A549 (cell line): Measurements from ENCODE around the gene MEF2A. TPM values are rescaled to one million over a fixed set of nuclear protein-coding genes. Genes with fewer than 3 reads are reported as not detected.

Experiments used
- ATAC-seq, 2 experiments: fragments of 200-7000 bp in 1 of 2; fragments of >200 bp in 1 of 2; cut with Nextera tagmentation in 1 of 2; cut with Tn5 transposase in 1 of 2; 3 replicates each; pipeline versions ENCODE4 v1.8.0 to v1.9.1; 2018 to 2020; ENCODE audit warnings: mild to moderate bottlenecking in 1 of 2, moderate library complexity in 1 of 2
- CTCF ChIA-PET: fragments of 300-600 bp; sonication (Branson Sonifier 250); formaldehyde crosslinking; extraction: SDS; loops from one replicate; lab custom pipeline; 2021; ENCODE audit warnings: antibody characterized with exemption, inconsistent platforms; lab: Yijun Ruan, JAX
- POLR2A ChIA-PET: fragments of 350-600 bp; formaldehyde crosslinking; extraction: SDS; loops from one replicate; lab custom pipeline; 2021; ENCODE audit warnings: antibody characterized with exemption, inconsistent platforms; lab: Yijun Ruan, JAX
- DNase-seq, 2 experiments: peaks; one replicate each; pipeline versions ENCODE4 v3.0.0 to v3.0.0-alpha.2; 2011 to 2016; ENCODE audit warnings: low read depth in 1 of 2, low spot score in 1 of 2
- FAIRE-seq: peaks from 2 replicates; lab custom pipeline; 2011; peaks lifted over from hg19 to GRCh38; lab: Jason Lieb, UNC
- H3K27ac ChIP-seq, 2 experiments: fragments of >200 bp; sonication (Bioruptor Twin); formaldehyde crosslinking; 3 replicates each; pipeline ENCODE4 v1.5.1; 2016 to 2017
- H3K4me1 ChIP-seq: fragments of >200 bp; sonication (Bioruptor Twin); formaldehyde crosslinking; 3 replicates; pipeline ENCODE4 v1.6.1; 2016
- H3K4me2 ChIP-seq: fragments of >200 bp; sonication (Bioruptor Twin); formaldehyde crosslinking; 3 replicates; pipeline ENCODE4 v1.6.1; 2016
- H3K4me3 ChIP-seq: fragments of >200 bp; sonication (Bioruptor Twin); formaldehyde crosslinking; 3 replicates; pipeline ENCODE4 v1.5.1; 2016
- H3K9me3 ChIP-seq: fragments of >200 bp; sonication (Bioruptor Twin); formaldehyde crosslinking; 3 replicates; pipeline ENCODE4 v1.6.1; 2016
- ATOH8 ChIP-seq: fragments of 250-450 bp; sonication (Bioruptor Pico); IDR thresholded peaks from 2 replicates; pipeline ENCODE4 v1.5.0; 2020; ENCODE audit warnings: low read depth, mild to moderate bottlenecking, moderate library complexity
- CEBPB ChIP-seq, 2 experiments: fragments of >200 bp in 1 of 2; sonication (Bioruptor Twin) in 1 of 2; formaldehyde crosslinking in 1 of 2; IDR thresholded peaks; 2 replicates each; pipeline ENCODE4 v1.6.1; 2012 to 2016
- CHD4 ChIP-seq: fragments of 200-600 bp; sonication (generic); IDR thresholded peaks from 2 replicates; pipeline ENCODE4 v1.6.1; 2016; ENCODE audit warnings: antibody characterized with exemption, mild to moderate bottlenecking, borderline replicate concordance
- GATA3 ChIP-seq: IDR thresholded peaks from 2 replicates; pipeline ENCODE4 v1.6.1; 2012; ENCODE audit warnings: borderline replicate concordance
- HDAC2 ChIP-seq: fragments of 200-600 bp; sonication (generic); IDR thresholded peaks from 2 replicates; pipeline ENCODE4 v1.6.1; 2016
- HOXB5 ChIP-seq: fragments of 250-450 bp; sonication (Bioruptor Pico); IDR thresholded peaks from 2 replicates; pipeline ENCODE4 v1.5.0; 2020; ENCODE audit warnings: mild to moderate bottlenecking, moderate library complexity
- KDM1A ChIP-seq: fragments of 200-600 bp; sonication (generic); IDR thresholded peaks from 2 replicates; pipeline ENCODE4 v1.6.1; 2016; ENCODE audit warnings: low read depth, mild to moderate bottlenecking
- KDM5A ChIP-seq: fragments of 200-600 bp; sonication (generic); IDR thresholded peaks from 2 replicates; pipeline ENCODE4 v1.6.1; 2016; ENCODE audit warnings: antibody characterized with exemption, mild to moderate bottlenecking
- MAFK ChIP-seq: fragments of 450-650 bp; IDR thresholded peaks from 2 replicates; pipeline ENCODE4 v1.6.1; 2014; ENCODE audit not compliant: partially characterized antibody
- MAX ChIP-seq: IDR thresholded peaks from 2 replicates; pipeline ENCODE4 v1.6.1; 2012
- MAZ ChIP-seq: fragments of 150-350 bp; IDR thresholded peaks from 2 replicates; pipeline ENCODE4 v1.6.1; 2014; ENCODE audit warnings: antibody characterized with exemption, low read depth, low read length, borderline replicate concordance
- NPAS2 ChIP-seq: fragments of 250-450 bp; sonication (Bioruptor Pico); IDR thresholded peaks from 2 replicates; pipeline ENCODE4 v1.8.0; 2022; ENCODE audit warnings: mild to moderate bottlenecking, moderate library complexity, borderline replicate concordance
- NR3C1 ChIP-seq: fragments of >200 bp; sonication (Bioruptor Twin); formaldehyde crosslinking; IDR thresholded peaks from 3 replicates; pipeline ENCODE4 v1.6.1; 2017
- RAD21 ChIP-seq, 2 experiments: fragments of >200 bp in 1 of 2; sonication (Bioruptor Twin) in 1 of 2; formaldehyde crosslinking in 1 of 2; IDR thresholded peaks in 1 of 2; conservative IDR thresholded peaks in 1 of 2; 2 replicates in 1 of 2; 3 replicates in 1 of 2; pipeline ENCODE4 v1.6.1; 2012 to 2018; ENCODE audit warnings: inconsistent platforms in 1 of 2
- RARB ChIP-seq: fragments of 250-450 bp; sonication (Bioruptor Pico); IDR thresholded peaks from 2 replicates; pipeline ENCODE4 v1.8.0; 2021; ENCODE audit warnings: mild to moderate bottlenecking, moderate library complexity
- RCOR1 ChIP-seq: fragments of 150-350 bp; IDR thresholded peaks from 2 replicates; pipeline ENCODE4 v1.6.1; 2014; ENCODE audit warnings: antibody characterized with exemption, low read length, low read depth
- REST ChIP-seq: fragments of 200-600 bp; sonication (generic); IDR thresholded peaks from 2 replicates; pipeline ENCODE4 v1.6.1; 2016; ENCODE audit warnings: antibody characterized with exemption, mild to moderate bottlenecking, moderate library complexity
- RNF2 ChIP-seq: fragments of 200-600 bp; sonication (generic); IDR thresholded peaks from 2 replicates; pipeline ENCODE4 v1.6.1; 2016; ENCODE audit warnings: low read depth, mild to moderate bottlenecking, antibody characterized with exemption, moderate library complexity, borderline replicate concordance
- SMC3 ChIP-seq: fragments of >200 bp; sonication (Bioruptor Twin); formaldehyde crosslinking; IDR thresholded peaks from 3 replicates; pipeline ENCODE4 v1.6.1; 2018; ENCODE audit warnings: inconsistent platforms
- SREBF2 ChIP-seq: fragments of 450-650 bp; IDR thresholded peaks from 2 replicates; pipeline ENCODE4 v1.6.1; 2014; ENCODE audit warnings: mild to moderate bottlenecking, moderate library complexity
- TFCP2L1 ChIP-seq: fragments of 250-450 bp; sonication (Bioruptor Pico); IDR thresholded peaks from 2 replicates; pipeline ENCODE4 v1.5.0; 2021; ENCODE audit warnings: mild to moderate bottlenecking
- TP53 ChIP-seq: fragments of 250-450 bp; sonication (Bioruptor Pico); IDR thresholded peaks from 2 replicates; pipeline ENCODE4 v1.5.0; 2021; ENCODE audit warnings: mild to moderate bottlenecking, moderate library complexity
- ZC3H11A ChIP-seq: fragments of 450-650 bp; IDR thresholded peaks from 2 replicates; pipeline ENCODE4 v1.6.1; 2014; ENCODE audit warnings: antibody characterized with exemption, mild to moderate bottlenecking
- ZNF302 ChIP-seq: fragments of 250-450 bp; sonication (Bioruptor Pico); IDR thresholded peaks from 2 replicates; pipeline ENCODE4 v1.9.0; 2021; ENCODE audit warnings: inconsistent platforms, mild to moderate bottlenecking, moderate library complexity
- whole genome bisulfite sequencing: methylation state at CpG from one replicate; pipeline ENCODE4 v1.1.6; 2017; ENCODE audit errors: missing lambda C conversion rate; 5-methylcytosine and 5-hydroxymethylcytosine counted together
- polyA plus RNA-seq, 4 experiments: library from polyadenylated mRNA; depleted of rRNA in 3 of 4; stranded (reverse); fragments of >200 nt; fragmentation: RNase III in 1 of 4; extraction: RNeasy Plus Mini Kit Qiagen cat#74134 plus additional on column Dnase treatment in 1 of 4; gene quantifications; 2 replicates in 3 of 4; 3 replicates in 1 of 4; pipeline ENCODE4 v1.2.3, GENCODE V29; 2011 to 2017
- TF ChIP-seq, protein P1 (sequence below): fragments of 450-650 bp; IDR thresholded peaks from 2 replicates; pipeline ENCODE4 v1.6.1; 2014; ENCODE audit warnings: antibody characterized with exemption

Gene MEF2A
- polyA plus RNA-seq, 2 of the 4 experiments (the other 2 are of a cell fraction) = 15.0 to 43.4 TPM

DNA sequence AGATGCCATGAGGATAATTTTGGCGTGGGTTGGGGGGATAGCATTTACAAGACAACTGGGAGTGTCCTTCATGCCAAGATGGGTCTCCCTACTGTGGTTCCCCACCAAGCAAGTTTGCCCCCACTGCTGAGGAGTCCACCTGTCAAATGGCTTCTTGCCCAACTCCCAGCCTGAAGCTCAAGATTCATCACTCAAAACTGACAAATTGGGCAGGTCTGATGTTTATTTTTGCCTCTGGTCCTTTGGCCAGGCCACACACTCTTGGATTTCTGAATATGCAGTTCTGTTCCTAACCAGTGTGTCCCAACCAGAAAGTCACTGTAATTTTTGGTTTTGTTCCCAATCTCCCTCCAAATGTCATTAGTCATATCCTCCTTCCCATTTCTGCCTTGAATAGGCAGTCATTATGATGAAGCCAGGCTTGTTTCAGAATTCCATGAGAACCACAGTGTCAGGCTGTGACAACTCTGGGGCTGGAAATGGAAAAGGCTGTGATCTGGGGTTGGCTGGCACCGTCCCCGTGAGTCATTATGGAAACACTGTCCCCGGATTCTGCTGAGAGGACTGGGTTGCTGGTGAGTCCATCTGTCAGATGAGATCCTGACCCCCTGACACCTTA, 29.3 kb upstream of the MEF2A start (continued):
- TF ChIP-seq ATOH8 (CRISPR knock-in tag) (no peak), REST (no peak), SREBF2 (no peak), TFCP2L1 (CRISPR knock-in tag) (no peak), GATA3 (no peak), MAX (no peak), HDAC2 (no peak), KDM5A (no peak)
- TF ChIP-seq, protein P1, sequence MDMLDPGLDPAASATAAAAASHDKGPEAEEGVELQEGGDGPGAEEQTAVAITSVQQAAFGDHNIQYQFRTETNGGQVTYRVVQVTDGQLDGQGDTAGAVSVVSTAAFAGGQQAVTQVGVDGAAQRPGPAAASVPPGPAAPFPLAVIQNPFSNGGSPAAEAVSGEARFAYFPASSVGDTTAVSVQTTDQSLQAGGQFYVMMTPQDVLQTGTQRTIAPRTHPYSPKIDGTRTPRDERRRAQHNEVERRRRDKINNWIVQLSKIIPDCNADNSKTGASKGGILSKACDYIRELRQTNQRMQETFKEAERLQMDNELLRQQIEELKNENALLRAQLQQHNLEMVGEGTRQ = no peak

DNA sequence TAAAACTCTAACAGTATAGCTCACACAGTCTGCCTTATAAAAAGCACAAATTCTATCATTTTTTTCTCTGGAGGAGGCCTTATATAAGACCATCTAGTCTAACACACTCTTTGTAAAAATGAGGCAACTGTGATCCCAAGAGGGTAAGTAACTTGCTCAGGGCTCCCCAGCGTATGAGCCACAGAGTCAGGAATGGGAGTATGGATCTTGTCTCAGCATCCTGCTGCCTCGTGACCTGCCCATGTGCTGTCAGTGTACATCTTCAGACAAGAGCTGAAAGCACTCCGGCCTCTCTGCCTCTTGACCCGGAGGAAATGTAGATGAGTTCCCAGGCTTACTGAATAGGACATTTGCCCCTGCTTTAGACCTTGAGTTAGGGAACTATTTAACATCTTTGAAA, 28.4 kb upstream of the MEF2A start:
- no peak overlapping the region for H3K4me3 ChIP-seq
- H3K9me3 ChIP-seq = peaks cover 4% of the 10 kb centered on the region; the same call in 1 of the 3 replicates
- H3K4me2 ChIP-seq = no peak overlapping the region
- no peak overlapping the region for H3K27ac ChIP-seq
- DNase-seq (no peak), FAIRE-seq (no peak), ATAC-seq (no peak)
- whole genome bisulfite sequencing = 67% methylated on average over 4 of the region's 4 CpGs
- H3K4me1 ChIP-seq = 0 out of 3 replicates have a peak, but pooled peaks cover 4% of the 10 kb centered on the region
- TF ChIP-seq MAFK = no peak
- TF ChIP-seq CHD4 = no peak
- no peak for TF ChIP-seq RARB (CRISPR knock-in tag)
- TF ChIP-seq ZNF302 (CRISPR knock-in tag) = no peak
- TF ChIP-seq TP53 (CRISPR knock-in tag) = no peak
- no peak for TF ChIP-seq KDM5A
- TF ChIP-seq HOXB5 (CRISPR knock-in tag) = no peak
- TF ChIP-seq SMC3 = no peak
- no peak for TF ChIP-seq MAX
- no peak for TF ChIP-seq RAD21 (conservative IDR thresholded peaks at IDR 0.05 in 1 of 2, IDR thresholded peaks at IDR 0.05 in 1 of 2)
- no peak for TF ChIP-seq MAZ
- TF ChIP-seq ZC3H11A = no peak
- no peak for TF ChIP-seq KDM1A
- CTCF ChIA-PET = no interaction called here
- POLR2A ChIA-PET = no interaction called here

DNA sequence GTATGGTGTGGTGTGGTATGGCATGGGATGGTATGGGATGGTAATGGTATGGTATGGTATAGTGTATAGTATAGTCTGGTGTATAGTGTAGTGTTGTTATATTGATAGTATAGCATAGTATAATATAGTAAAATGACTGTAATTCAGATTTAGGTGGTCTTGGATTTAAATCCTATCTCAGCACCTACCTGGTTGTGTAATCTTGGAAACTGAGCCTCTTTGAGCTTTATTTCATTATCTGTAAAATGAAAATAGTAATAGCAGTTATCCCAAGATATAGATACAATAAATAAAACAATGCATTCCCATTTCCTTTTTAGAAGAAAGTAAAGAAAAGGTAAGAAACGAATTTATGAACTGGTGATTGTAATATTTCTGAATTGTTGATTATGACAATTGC, 27.5 kb upstream of the MEF2A start:
- no peak overlapping the region for H3K4me2 ChIP-seq
- DNase-seq (no peak), ATAC-seq (no peak), FAIRE-seq (peak; percentile 77)
- POLR2A ChIA-PET = no interaction called here
- 0 out of 3 replicates have a peak, but pooled peaks cover 4% of the 10 kb centered on the region for H3K4me1 ChIP-seq
- H3K27ac ChIP-seq = no peak overlapping the region
- 7% methylated on average over 1 of the region's 1 CpG for WGBS
- CTCF ChIA-PET = no interaction called here
- no peak overlapping the region for H3K4me3 ChIP-seq
- H3K9me3 ChIP-seq = peaks cover 4% of the 10 kb centered on the region; the same call in 1 of the 3 replicates
- no peak for TF ChIP-seq TFCP2L1 (CRISPR knock-in tag)
- no peak for TF ChIP-seq RCOR1
- peak; percentile 48 to 66; a peak in 3 of 4 replicates for TF ChIP-seq CEBPB (IDR thresholded peaks at IDR 0.05)
- TF ChIP-seq RNF2 = no peak
- TF ChIP-seq ZC3H11A = no peak
- TF ChIP-seq, protein P1 = no peak
- no peak for TF ChIP-seq RARB (CRISPR knock-in tag)
- TF ChIP-seq NPAS2 (CRISPR knock-in tag) = no peak
- no peak for TF ChIP-seq NR3C1
